ENCODE measurements around the gene SEMA5B. TPM values are rescaled to one million over a fixed set of nuclear protein-coding genes. Genes with fewer than 3 reads are reported as not detected.
A peak's percentile ranks its signal among the peaks of the same experiment; 100 is the strongest.

The SEMA5B gene
- total RNA-seq, 1 donor from 2014 or later, result 1.0 TPM

DNA sequence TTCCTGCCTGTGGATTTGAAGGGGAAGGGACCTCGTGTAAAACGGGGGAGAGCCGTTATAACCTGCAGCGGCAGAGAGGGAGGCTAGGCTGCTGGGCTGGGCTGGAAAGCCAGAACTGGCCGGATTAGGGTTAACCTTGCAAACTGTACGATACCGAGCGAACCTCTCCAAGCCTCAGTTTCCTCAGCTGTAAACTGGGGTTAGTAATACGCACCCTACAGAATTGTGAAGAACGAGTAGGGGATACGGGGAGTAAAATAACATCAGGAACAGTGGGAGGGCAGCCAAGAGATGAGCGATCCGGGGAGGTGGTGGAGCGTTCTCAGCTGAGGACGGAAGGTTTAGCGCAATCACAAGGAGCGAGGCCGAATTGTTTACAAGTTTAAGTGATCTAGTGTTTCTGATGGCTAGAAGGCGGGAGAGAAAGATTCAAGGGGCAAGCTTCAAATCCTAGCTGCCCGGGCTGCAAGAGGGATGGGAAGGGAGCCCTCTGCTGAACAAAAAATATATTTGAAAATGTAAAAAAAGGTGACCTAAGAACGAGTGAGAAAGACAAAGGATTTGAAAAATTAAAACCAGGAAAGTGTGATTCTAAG is 768 bp upstream of the SEMA5B start:
- H3K4me1 ChIP-seq (ENCODE audit: insufficient read depth, low read length), result peaks cover 19% of the 10 kb centered on the region
- peak overlapping the region; percentile 40 for H3K4me3 ChIP-seq (ENCODE audit: insufficient read depth, low read depth, low read length)
- peaks cover 3% of the 10 kb centered on the region for H3K36me3 Mint-ChIP-seq (ENCODE audit: low read depth, unreplicated experiment)
- H3K36me3 ChIP-seq (ENCODE audit: insufficient read depth, low read length), result no peaks in the 10 kb centered on the region
- peak overlapping the region; percentile 88 for H3K4me2 ChIP-seq (ENCODE audit: low read length)
- H3K4me1 Mint-ChIP-seq (ENCODE audit: low read depth, unreplicated experiment), result peaks cover 6% of the 10 kb centered on the region
- H3K27ac ChIP-seq (ENCODE audit: low read depth, low read length), result no peak overlapping the region
- peaks cover 8% of the 10 kb centered on the region for H4K20me1 ChIP-seq (ENCODE audit: insufficient read depth, low read length)
- peaks cover 4% of the 10 kb centered on the region for H3K9me3 ChIP-seq (ENCODE audit: insufficient read depth, low read depth, low read length)
- DNase-seq (ENCODE audit: low read depth) (peak; percentile 42), FAIRE-seq (peak; percentile 63)
- no peak overlapping the region for H3K27ac Mint-ChIP-seq (ENCODE audit: unreplicated experiment)
- no peaks in the 10 kb centered on the region for H3K79me2 ChIP-seq (ENCODE audit: insufficient read depth, low read length)
- peak overlapping the region; percentile 64 for H2AFZ ChIP-seq (ENCODE audit: low read depth, low read length)
- peaks cover 3% of the 10 kb centered on the region for H3K9me3 Mint-ChIP-seq (ENCODE audit: unreplicated experiment)
- H3K27me3 ChIP-seq (ENCODE audit: insufficient read depth, low read length), result peaks cover 82% of the 10 kb centered on the region
- peak overlapping the region; percentile 71 for H3K4me3 Mint-ChIP-seq (ENCODE audit: unreplicated experiment)
- peaks cover 52% of the 10 kb centered on the region for H3K27me3 Mint-ChIP-seq (ENCODE audit: low read depth, unreplicated experiment)
- no peak overlapping the region for H3K9ac ChIP-seq (ENCODE audit: low read length)
- TF ChIP-seq, protein P1, sequence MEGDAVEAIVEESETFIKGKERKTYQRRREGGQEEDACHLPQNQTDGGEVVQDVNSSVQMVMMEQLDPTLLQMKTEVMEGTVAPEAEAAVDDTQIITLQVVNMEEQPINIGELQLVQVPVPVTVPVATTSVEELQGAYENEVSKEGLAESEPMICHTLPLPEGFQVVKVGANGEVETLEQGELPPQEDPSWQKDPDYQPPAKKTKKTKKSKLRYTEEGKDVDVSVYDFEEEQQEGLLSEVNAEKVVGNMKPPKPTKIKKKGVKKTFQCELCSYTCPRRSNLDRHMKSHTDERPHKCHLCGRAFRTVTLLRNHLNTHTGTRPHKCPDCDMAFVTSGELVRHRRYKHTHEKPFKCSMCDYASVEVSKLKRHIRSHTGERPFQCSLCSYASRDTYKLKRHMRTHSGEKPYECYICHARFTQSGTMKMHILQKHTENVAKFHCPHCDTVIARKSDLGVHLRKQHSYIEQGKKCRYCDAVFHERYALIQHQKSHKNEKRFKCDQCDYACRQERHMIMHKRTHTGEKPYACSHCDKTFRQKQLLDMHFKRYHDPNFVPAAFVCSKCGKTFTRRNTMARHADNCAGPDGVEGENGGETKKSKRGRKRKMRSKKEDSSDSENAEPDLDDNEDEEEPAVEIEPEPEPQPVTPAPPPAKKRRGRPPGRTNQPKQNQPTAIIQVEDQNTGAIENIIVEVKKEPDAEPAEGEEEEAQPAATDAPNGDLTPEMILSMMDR (IDR thresholded peaks at IDR 0.05; ENCODE audit: insufficient read depth, low read depth, low read length), result peak; percentile 29
- peak; percentile 75 for TF ChIP-seq EZH2 (IDR thresholded peaks at IDR 0.05; ENCODE audit: insufficient read depth, low read length)

DNA sequence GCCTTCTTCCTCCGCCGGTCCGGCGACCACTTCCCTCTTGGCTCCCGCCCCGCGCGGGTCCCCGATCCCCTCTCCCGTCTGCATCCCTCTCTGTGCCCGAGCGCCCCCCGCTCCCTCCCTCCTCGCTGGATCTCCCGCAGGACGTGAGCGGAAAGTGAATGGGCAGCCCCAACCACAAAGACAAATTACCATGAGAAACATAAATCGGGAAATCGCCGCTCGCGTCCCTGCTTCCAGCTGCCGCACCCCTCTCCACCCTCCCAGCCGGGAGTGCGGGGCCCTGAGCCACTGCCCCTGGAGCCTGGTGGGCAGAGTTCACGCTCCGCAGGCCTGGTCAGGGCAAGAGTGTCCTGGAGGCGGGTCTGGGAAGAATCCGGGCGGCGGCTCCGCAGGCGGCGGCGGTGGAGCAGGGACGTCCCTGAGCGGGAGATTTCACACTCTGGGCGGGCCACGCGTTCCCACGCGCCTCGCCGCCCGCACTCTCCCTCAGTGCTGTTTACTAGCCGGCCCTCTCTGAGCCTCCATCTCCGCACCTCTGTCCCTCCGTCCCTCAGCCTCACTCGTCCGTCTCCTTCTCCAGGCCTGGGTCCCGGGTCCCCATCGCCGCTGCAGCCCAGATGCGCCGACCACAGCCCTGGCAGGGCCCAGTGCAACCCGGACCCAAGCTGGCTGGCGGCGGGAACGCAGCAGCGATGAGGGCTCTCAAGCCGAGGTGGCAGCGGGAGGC is 835 bp downstream of the SEMA5B start:
- H3K27ac Mint-ChIP-seq (ENCODE audit: unreplicated experiment), result no peak overlapping the region
- H3K4me1 Mint-ChIP-seq (ENCODE audit: low read depth, unreplicated experiment), result peaks cover 12% of the 10 kb centered on the region
- H3K27me3 Mint-ChIP-seq (ENCODE audit: low read depth, unreplicated experiment), result peaks cover 65% of the 10 kb centered on the region

More for the DNA sequence above, 835 bp downstream of the SEMA5B start:
- peak overlapping the region; percentile 64 for H2AFZ ChIP-seq (ENCODE audit: low read depth, low read length)
- H3K36me3 Mint-ChIP-seq (ENCODE audit: low read depth, unreplicated experiment), result peaks cover 9% of the 10 kb centered on the region
- no peak overlapping the region for H3K9ac ChIP-seq (ENCODE audit: low read length)
- peaks cover 8% of the 10 kb centered on the region for H4K20me1 ChIP-seq (ENCODE audit: insufficient read depth, low read length)
- peaks cover 4% of the 10 kb centered on the region for H3K9me3 ChIP-seq (ENCODE audit: insufficient read depth, low read depth, low read length)
- TF ChIP-seq, protein P1 (IDR thresholded peaks at IDR 0.05; ENCODE audit: insufficient read depth, low read depth, low read length), result no peak
- TF ChIP-seq EZH2 (IDR thresholded peaks at IDR 0.05; ENCODE audit: insufficient read depth, low read length), result peak; percentile 98
- H3K27ac ChIP-seq (ENCODE audit: low read depth, low read length), result no peak overlapping the region
- H3K4me2 ChIP-seq (ENCODE audit: low read length), result peak overlapping the region; percentile 88
- H3K36me3 ChIP-seq (ENCODE audit: insufficient read depth, low read length), result no peaks in the 10 kb centered on the region
- no peak for FAIRE-seq
- peaks cover 94% of the 10 kb centered on the region for H3K27me3 ChIP-seq (ENCODE audit: insufficient read depth, low read length)
- H3K4me1 ChIP-seq (ENCODE audit: insufficient read depth, low read length), result peaks cover 19% of the 10 kb centered on the region
- DNase-seq (ENCODE audit: low read depth), result no peak
- H3K9me3 Mint-ChIP-seq (ENCODE audit: unreplicated experiment), result peaks cover 4% of the 10 kb centered on the region
- no peaks in the 10 kb centered on the region for H3K79me2 ChIP-seq (ENCODE audit: insufficient read depth, low read length)
- peak overlapping the region; percentile 81 for H3K4me3 Mint-ChIP-seq (ENCODE audit: unreplicated experiment)
- peak overlapping the region; percentile 40 for H3K4me3 ChIP-seq (ENCODE audit: insufficient read depth, low read depth, low read length)
